A549 (cell line): Measurements from ENCODE around the gene P4HA2.

Experiments
- CTCF ChIP-seq: fragments of >200 bp; sonication (Bioruptor Twin); formaldehyde crosslinking; IDR thresholded peaks from 3 replicates; pipeline ENCODE4 v1.5.1; 2016
- MAFK ChIP-seq: fragments of 450-650 bp; IDR thresholded peaks from 2 replicates; pipeline ENCODE4 v1.6.1; 2014; ENCODE audit not compliant: partially characterized antibody
- MAX ChIP-seq: IDR thresholded peaks from 2 replicates; pipeline ENCODE4 v1.6.1; 2012
- POLR2A ChIP-seq: IDR thresholded peaks from 2 replicates; pipeline ENCODE4 v1.6.1; 2012; ENCODE audit warnings: mild to moderate bottlenecking, low read length
- TF ChIP-seq, protein P1 (sequence below): fragments of 200-600 bp; sonication (generic); IDR thresholded peaks from 2 replicates; pipeline ENCODE4 v1.6.1; 2016; ENCODE audit warnings: antibody characterized with exemption, mild to moderate bottlenecking, moderate library complexity

DNA sequence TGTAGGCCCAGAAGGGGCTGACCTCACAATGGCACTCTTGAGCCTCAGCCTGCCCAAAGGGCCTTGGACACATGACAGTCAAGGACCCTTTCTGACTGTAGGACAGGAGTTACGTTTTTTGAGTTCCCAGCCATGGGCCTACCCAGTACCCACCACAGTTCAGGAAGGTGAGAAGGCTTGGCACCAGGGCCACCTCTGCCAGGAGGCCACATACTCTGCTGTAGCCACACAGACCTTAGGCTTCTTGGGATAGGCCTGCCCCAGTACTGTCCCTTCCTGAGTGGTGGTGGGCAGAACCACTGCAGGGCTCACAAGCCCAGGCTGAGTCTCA, 42.6 kb upstream of the P4HA2 start:
- TF ChIP-seq, protein P1, sequence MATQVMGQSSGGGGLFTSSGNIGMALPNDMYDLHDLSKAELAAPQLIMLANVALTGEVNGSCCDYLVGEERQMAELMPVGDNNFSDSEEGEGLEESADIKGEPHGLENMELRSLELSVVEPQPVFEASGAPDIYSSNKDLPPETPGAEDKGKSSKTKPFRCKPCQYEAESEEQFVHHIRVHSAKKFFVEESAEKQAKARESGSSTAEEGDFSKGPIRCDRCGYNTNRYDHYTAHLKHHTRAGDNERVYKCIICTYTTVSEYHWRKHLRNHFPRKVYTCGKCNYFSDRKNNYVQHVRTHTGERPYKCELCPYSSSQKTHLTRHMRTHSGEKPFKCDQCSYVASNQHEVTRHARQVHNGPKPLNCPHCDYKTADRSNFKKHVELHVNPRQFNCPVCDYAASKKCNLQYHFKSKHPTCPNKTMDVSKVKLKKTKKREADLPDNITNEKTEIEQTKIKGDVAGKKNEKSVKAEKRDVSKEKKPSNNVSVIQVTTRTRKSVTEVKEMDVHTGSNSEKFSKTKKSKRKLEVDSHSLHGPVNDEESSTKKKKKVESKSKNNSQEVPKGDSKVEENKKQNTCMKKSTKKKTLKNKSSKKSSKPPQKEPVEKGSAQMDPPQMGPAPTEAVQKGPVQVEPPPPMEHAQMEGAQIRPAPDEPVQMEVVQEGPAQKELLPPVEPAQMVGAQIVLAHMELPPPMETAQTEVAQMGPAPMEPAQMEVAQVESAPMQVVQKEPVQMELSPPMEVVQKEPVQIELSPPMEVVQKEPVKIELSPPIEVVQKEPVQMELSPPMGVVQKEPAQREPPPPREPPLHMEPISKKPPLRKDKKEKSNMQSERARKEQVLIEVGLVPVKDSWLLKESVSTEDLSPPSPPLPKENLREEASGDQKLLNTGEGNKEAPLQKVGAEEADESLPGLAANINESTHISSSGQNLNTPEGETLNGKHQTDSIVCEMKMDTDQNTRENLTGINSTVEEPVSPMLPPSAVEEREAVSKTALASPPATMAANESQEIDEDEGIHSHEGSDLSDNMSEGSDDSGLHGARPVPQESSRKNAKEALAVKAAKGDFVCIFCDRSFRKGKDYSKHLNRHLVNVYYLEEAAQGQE = no peak
- TF ChIP-seq POLR2A (no peak), CTCF (no peak), MAX (no peak), MAFK (no peak)
